Activated CD4-positive, alpha-beta T cell treated with anti-CD3 and anti-CD28 coated beads for 1 hour (primary cell): ENCODE data around the gene OR3A1.
"Not testable (repeated sequence)": the region's sequence is repeated elsewhere in the genome, so short reads cannot be mapped to it uniquely, and the experiment has no call there.

Experiments
- DNase-seq: peaks from one replicate; pipeline ENCODE4 v3.0.0-alpha.2; 2020

OR3A1 gene

GRCh38 chr17:3298260-3298659 lies at the start of gene OR3A1:
Gene OR3A1 (minus strand): TSS chr17:3298360. CDS start chr17:3292582, 5,778 bp downstream.
- DNase-seq, result no peak

- not testable (repeated sequence) for DNase-seq
Measured at GRCh38 chr17:3342782-3343181, 44.6 kb upstream of the OR3A1 start.

GRCh38 chr17:3335876-3336275 lies 37.7 kb upstream of the OR3A1 start:
- DNase-seq, result no peak

- DNase-seq, result no peak
Measured at GRCh38 chr17:3318336-3318735, 20.2 kb upstream of the OR3A1 start.

- DNase-seq, result no peak
Measured at GRCh38 chr17:3316836-3317235, 18.7 kb upstream of the OR3A1 start.

GRCh38 chr17:3308603-3309002 lies 10.4 kb upstream of the OR3A1 start:
- DNase-seq, result no peak

GRCh38 chr17:3295632-3296031 lies 2.5 kb downstream of the OR3A1 start:
- no peak for DNase-seq

- DNase-seq, result not testable (repeated sequence)
Measured at GRCh38 chr17:3293548-3293947, 4.6 kb downstream of the OR3A1 start.

GRCh38 chr17:3282901-3283300 lies 15.3 kb downstream of the OR3A1 start:
- DNase-seq, result no peak

GRCh38 chr17:3276126-3276525 lies 22.0 kb downstream of the OR3A1 start:
- DNase-seq, result no peak

- DNase-seq, result no peak
Measured at GRCh38 chr17:3271072-3271848, 26.9 kb downstream of the OR3A1 start.

- DNase-seq, result no peak
Measured at GRCh38 chr17:3260600-3260999, 37.6 kb downstream of the OR3A1 start.

GRCh38 chr17:3260163-3260562 lies 38.0 kb downstream of the OR3A1 start:
- DNase-seq, result no peak

- no peak for DNase-seq
Measured at GRCh38 chr17:3256575-3256974, 41.6 kb downstream of the OR3A1 start.

- DNase-seq, result not testable (repeated sequence)
Measured at GRCh38 chr17:3249013-3249412, 49.1 kb downstream of the OR3A1 start.

- not testable (repeated sequence) for DNase-seq
Measured at GRCh38 chr17:3244841-3245240, 53.3 kb downstream of the OR3A1 start.

GRCh38 chr17:3241044-3241443 lies 57.1 kb downstream of the OR3A1 start:
- not testable (repeated sequence) for DNase-seq
